Skin of body (tissue), 2 donors: ENCODE data around the gene PLXND1. TPM values are rescaled to one million over a fixed set of nuclear protein-coding genes. Genes with fewer than 3 reads are reported as not detected.
A peak's percentile ranks its signal among the peaks of the same experiment; 100 is the strongest.

Experiments
- DNase-seq: peaks from one replicate; lab custom pipeline; 2025; lab: John Stamatoyannopoulos, UW
- total RNA-seq: library from RNA; depleted of rRNA; stranded (reverse); fragments of >200 nt; gene quantifications from one replicate; pipeline ENCODE4 v1.2.3, GENCODE V29; 2014

The PLXND1 gene
- total RNA-seq, 1 donor from 2014 or later = 134 TPM

- DNase-seq = no peak
Observed at GRCh38 chr3:129585949-129586657, 20.4 kb downstream of the PLXND1 start.

- DNase-seq = no peak
Observed at GRCh38 chr3:129584631-129585030, 21.8 kb downstream of the PLXND1 start.

- DNase-seq = no peak
Observed at GRCh38 chr3:129583289-129583688, 23.2 kb downstream of the PLXND1 start.

- no peak for DNase-seq
Observed at GRCh38 chr3:129582799-129583198, 23.7 kb downstream of the PLXND1 start.

GRCh38 chr3:129581623-129582022, 24.9 kb downstream of the PLXND1 start:
- no peak for DNase-seq

GRCh38 chr3:129579991-129580390, 26.5 kb downstream of the PLXND1 start:
- DNase-seq = no peak

- DNase-seq = no peak
Observed at GRCh38 chr3:129577925-129578786, 28.3 kb downstream of the PLXND1 start.

GRCh38 chr3:129577366-129577765, 29.1 kb downstream of the PLXND1 start:
- DNase-seq = peak; percentile 87

- DNase-seq = no peak
Observed at GRCh38 chr3:129576514-129577352, 29.7 kb downstream of the PLXND1 start.

GRCh38 chr3:129575997-129576384, 30.5 kb downstream of the PLXND1 start:
- DNase-seq = no peak

- DNase-seq = no peak
Observed at GRCh38 chr3:129575233-129575996, 31.1 kb downstream of the PLXND1 start.

- no peak for DNase-seq
Observed at GRCh38 chr3:129574206-129574605, 32.3 kb downstream of the PLXND1 start.

GRCh38 chr3:129573493-129573892, 33.0 kb downstream of the PLXND1 start:
- DNase-seq = no peak

GRCh38 chr3:129572603-129573002, 33.9 kb downstream of the PLXND1 start:
- no peak for DNase-seq

GRCh38 chr3:129571605-129572547, 34.6 kb downstream of the PLXND1 start:
- DNase-seq = no peak

- DNase-seq = no peak
Observed at GRCh38 chr3:129569856-129570255, 36.6 kb downstream of the PLXND1 start.

- DNase-seq = no peak
Observed at GRCh38 chr3:129567939-129568338, 38.5 kb downstream of the PLXND1 start.

GRCh38 chr3:129567176-129567705, 39.2 kb downstream of the PLXND1 start:
- DNase-seq = peak; percentile 35

- no peak for DNase-seq
Observed at GRCh38 chr3:129565902-129566301, 40.6 kb downstream of the PLXND1 start.
